ENCODE data around the gene ST3GAL3.
A peak's percentile ranks its signal among the peaks of the same experiment; 100 is the strongest.

The ST3GAL3 gene

DNA sequence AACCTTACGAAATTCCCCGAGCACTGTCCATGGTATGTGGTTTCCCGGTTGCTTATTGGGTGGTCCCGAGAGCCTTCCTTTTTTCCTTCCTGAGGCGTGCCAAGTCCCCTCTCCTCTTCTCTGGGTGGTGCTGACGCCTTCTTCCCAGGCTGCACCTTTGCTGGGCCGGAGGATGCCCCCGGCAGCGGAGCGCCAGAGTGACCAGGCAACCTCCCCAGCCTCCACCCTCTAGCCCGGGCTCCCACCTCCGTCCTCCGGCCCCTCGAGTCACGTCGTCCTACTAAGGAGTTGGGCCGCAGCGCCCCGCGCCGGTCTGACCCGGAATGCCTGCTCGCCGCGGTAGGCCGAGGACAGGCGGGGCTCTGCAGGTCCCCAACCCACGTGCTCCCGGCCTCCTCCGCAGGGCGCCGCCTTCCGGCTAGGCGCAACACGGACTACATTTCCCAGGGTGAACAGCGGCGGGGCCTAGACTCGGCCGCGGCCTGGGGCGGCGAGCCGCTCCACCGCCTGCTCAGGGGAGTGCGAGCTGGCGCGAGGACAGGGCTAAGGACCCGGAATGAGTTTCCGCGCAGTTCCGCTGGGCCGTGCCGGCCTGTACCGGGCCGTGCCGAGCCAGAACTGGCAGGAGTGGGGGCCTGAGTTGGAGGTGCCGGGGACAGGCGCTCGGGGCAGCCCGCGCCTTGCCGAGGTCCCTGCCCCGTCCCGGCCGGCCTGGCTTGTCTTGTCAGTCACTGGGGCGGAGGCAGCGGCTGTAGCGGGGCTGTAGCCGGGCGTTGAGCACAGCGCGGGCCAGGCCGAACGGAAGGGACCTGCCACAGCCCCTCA, 239.1 kb downstream of the ST3GAL3 start, which contains the start of gene IPO13 (continued):
- TF ChIP-seq, protein P1, sequence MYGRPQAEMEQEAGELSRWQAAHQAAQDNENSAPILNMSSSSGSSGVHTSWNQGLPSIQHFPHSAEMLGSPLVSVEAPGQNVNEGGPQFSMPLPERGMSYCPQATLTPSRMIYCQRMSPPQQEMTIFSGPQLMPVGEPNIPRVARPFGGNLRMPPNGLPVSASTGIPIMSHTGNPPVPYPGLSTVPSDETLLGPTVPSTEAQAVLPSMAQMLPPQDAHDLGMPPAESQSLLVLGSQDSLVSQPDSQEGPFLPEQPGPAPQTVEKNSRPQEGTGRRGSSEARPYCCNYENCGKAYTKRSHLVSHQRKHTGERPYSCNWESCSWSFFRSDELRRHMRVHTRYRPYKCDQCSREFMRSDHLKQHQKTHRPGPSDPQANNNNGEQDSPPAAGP (tag by site-specific recombination; IDR thresholded peaks at IDR 0.05), result peak; percentile 94
- TF ChIP-seq ZNF530 (tag by site-specific recombination; IDR thresholded peaks at IDR 0.05; ENCODE audit: low read depth) (no peak), KLF16 (tag by site-specific recombination; IDR thresholded peaks at IDR 0.05) (peak; percentile 79), ZNF621 (tag by site-specific recombination; IDR thresholded peaks at IDR 0.05) (no peak), REPIN1 (tag by site-specific recombination; IDR thresholded peaks at IDR 0.05; ENCODE audit: low read depth) (no peak; the same call in 1 of the 2 replicates), SETDB1 (IDR thresholded peaks at IDR 0.05; ENCODE audit: insufficient read length, low read length) (no peak), ZNF292 (tag by site-specific recombination; IDR thresholded peaks at IDR 0.05; ENCODE audit: borderline replicate concordance, low read depth) (no peak), IKZF3 (tag by site-specific recombination; IDR thresholded peaks at IDR 0.05) (no peak; the same call in 1 of the 2 replicates), ZNF692 (tag by site-specific recombination; IDR thresholded peaks at IDR 0.05) (peak; percentile 90), ZNF19 (tag by site-specific recombination; IDR thresholded peaks at IDR 0.05; ENCODE audit: low read depth) (no peak), MYNN (tag by site-specific recombination; IDR thresholded peaks at IDR 0.05; ENCODE audit: borderline replicate concordance) (no peak; the same call in 1 of the 2 replicates), HIC1 (tag by site-specific recombination; IDR thresholded peaks at IDR 0.05) (no peak; the same call in 1 of the 2 replicates), ZNF600 (tag by site-specific recombination; IDR thresholded peaks at IDR 0.05) (peak; percentile 60), ZNF16 (tag by site-specific recombination; IDR thresholded peaks at IDR 0.05; ENCODE audit: low read depth) (no peak; the same call in 1 of the 2 replicates), ZNF629 (tag by site-specific recombination; IDR thresholded peaks at IDR 0.05) (peak; percentile 86), ZNF623 (tag by site-specific recombination; IDR thresholded peaks at IDR 0.05) (no peak), SALL2 (tag by site-specific recombination; IDR thresholded peaks at IDR 0.05; ENCODE audit: borderline replicate concordance) (peak; percentile 90; the same call in 1 of the 2 replicates), ZNF658 (tag by site-specific recombination; IDR thresholded peaks at IDR 0.05) (no peak), PRDM10 (tag by site-specific recombination; IDR thresholded peaks at IDR 0.05) (peak; percentile 57; the same call in 1 of the 2 replicates), ZNF132 (tag by site-specific recombination; IDR thresholded peaks at IDR 0.05; ENCODE audit: borderline replicate concordance) (no peak), ZNF354C (tag by site-specific recombination; IDR thresholded peaks at IDR 0.05; ENCODE audit: borderline replicate concordance, low read depth) (no peak), ZBTB6 (tag by site-specific recombination; IDR thresholded peaks at IDR 0.05) (peak; percentile 39; the same call in 1 of the 2 replicates), ZNF341 (tag by site-specific recombination; IDR thresholded peaks at IDR 0.05; ENCODE audit: low read depth) (peak; percentile 22; the same call in 1 of the 2 replicates), ZBTB8A (tag by site-specific recombination; IDR thresholded peaks at IDR 0.05) (peak; percentile 91)
- TF ChIP-seq, protein P2, sequence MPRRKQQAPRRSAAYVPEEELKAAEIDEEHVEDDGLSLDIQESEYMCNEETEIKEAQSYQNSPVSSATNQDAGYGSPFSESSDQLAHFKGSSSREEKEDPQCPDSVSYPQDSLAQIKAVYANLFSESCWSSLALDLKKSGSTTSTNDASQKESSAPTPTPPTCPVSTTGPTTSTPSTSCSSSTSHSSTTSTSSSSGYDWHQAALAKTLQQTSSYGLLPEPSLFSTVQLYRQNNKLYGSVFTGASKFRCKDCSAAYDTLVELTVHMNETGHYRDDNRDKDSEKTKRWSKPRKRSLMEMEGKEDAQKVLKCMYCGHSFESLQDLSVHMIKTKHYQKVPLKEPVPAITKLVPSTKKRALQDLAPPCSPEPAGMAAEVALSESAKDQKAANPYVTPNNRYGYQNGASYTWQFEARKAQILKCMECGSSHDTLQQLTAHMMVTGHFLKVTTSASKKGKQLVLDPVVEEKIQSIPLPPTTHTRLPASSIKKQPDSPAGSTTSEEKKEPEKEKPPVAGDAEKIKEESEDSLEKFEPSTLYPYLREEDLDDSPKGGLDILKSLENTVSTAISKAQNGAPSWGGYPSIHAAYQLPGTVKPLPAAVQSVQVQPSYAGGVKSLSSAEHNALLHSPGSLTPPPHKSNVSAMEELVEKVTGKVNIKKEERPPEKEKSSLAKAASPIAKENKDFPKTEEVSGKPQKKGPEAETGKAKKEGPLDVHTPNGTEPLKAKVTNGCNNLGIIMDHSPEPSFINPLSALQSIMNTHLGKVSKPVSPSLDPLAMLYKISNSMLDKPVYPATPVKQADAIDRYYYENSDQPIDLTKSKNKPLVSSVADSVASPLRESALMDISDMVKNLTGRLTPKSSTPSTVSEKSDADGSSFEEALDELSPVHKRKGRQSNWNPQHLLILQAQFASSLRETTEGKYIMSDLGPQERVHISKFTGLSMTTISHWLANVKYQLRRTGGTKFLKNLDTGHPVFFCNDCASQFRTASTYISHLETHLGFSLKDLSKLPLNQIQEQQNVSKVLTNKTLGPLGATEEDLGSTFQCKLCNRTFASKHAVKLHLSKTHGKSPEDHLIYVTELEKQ (tag by site-specific recombination; IDR thresholded peaks at IDR 0.05; ENCODE audit: borderline replicate concordance), result peak; percentile 52; the same call in 1 of the 2 replicates
